Osteocyte (in vitro differentiated cells): ENCODE measurements around the gene MLH3. TPM values are rescaled to one million over a fixed set of nuclear protein-coding genes. Genes with fewer than 3 reads are reported as not detected.
"Not testable (repeated sequence)": the region's sequence is repeated elsewhere in the genome, so short reads cannot be mapped to it uniquely, and the experiment has no call there.

Experiments
- DNase-seq: peaks from one replicate; pipeline ENCODE4 v3.0.0; 2021; ENCODE audit warnings: mixed read lengths; ENCODE audit not compliant: unreplicated experiment; ENCODE audit errors: extremely low spot score
- H3K27ac Mint-ChIP-seq: one replicate; pipeline ENCODE4 v1.8.0; 2021; ENCODE audit warnings: mild to moderate bottlenecking, mixed read lengths; ENCODE audit not compliant: unreplicated experiment
- H3K27me3 Mint-ChIP-seq: one replicate; pipeline ENCODE4 v1.8.0; 2021; ENCODE audit warnings: mixed read lengths; ENCODE audit not compliant: unreplicated experiment
- H3K36me3 Mint-ChIP-seq: one replicate; pipeline ENCODE4 v1.8.0; 2021; ENCODE audit warnings: mixed read lengths; ENCODE audit not compliant: unreplicated experiment
- H3K4me1 Mint-ChIP-seq: one replicate; pipeline ENCODE4 v1.8.0; 2021; ENCODE audit warnings: mixed read lengths; ENCODE audit not compliant: unreplicated experiment
- H3K4me3 Mint-ChIP-seq: one replicate; pipeline ENCODE4 v1.8.0; 2021; ENCODE audit warnings: mild to moderate bottlenecking, moderate library complexity, mixed read lengths; ENCODE audit not compliant: unreplicated experiment
- H3K9me3 Mint-ChIP-seq: one replicate; pipeline ENCODE4 v1.8.0; 2021; ENCODE audit warnings: mixed read lengths; ENCODE audit not compliant: unreplicated experiment
- total RNA-seq: library from RNA; stranded (reverse); gene quantifications from 2 replicates; pipeline ENCODE4 v1.2.1, GENCODE V29; 2021
- TF ChIP-seq, protein P1 (sequence below): fragments of 200-600 bp; sonication (generic); IDR thresholded peaks from 2 replicates; pipeline ENCODE4 v1.5.0; 2021; ENCODE audit warnings: antibody characterized with exemption, mild to moderate bottlenecking, moderate library complexity

The MLH3 gene
- total RNA-seq, 1 donor from 2014 or later = 21.8 TPM

DNA sequence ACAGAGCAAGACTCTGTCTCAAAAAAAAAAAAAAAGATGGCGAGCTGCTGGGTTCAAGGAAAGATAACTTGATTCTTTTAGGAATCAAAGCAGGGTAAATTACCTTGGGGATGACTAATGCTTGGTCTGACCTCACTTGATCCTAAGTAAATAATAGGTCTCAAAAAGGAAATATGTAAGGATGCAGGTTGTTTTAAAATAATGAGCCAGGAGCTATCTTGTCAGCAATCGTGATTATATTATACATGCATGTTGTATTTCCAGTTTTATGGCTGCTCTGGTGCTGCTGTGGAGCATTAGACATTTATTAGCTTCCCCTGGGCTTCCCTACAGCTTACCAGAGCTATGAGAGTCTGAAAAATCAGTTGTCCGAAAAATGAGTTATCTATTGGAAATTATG, 45.9 kb downstream of the MLH3 start:
- Mint-ChIP-seq H3K4me1 (peaks cover 29% of the 10 kb centered on the region), H3K9me3 (no peaks in the 10 kb centered on the region), H3K27me3 (peaks cover 2% of the 10 kb centered on the region), H3K36me3 (peaks cover 54% of the 10 kb centered on the region), H3K27ac (no peak overlapping the region), H3K4me3 (no peak overlapping the region)
- DNase-seq = no peak
- TF ChIP-seq, protein P1, sequence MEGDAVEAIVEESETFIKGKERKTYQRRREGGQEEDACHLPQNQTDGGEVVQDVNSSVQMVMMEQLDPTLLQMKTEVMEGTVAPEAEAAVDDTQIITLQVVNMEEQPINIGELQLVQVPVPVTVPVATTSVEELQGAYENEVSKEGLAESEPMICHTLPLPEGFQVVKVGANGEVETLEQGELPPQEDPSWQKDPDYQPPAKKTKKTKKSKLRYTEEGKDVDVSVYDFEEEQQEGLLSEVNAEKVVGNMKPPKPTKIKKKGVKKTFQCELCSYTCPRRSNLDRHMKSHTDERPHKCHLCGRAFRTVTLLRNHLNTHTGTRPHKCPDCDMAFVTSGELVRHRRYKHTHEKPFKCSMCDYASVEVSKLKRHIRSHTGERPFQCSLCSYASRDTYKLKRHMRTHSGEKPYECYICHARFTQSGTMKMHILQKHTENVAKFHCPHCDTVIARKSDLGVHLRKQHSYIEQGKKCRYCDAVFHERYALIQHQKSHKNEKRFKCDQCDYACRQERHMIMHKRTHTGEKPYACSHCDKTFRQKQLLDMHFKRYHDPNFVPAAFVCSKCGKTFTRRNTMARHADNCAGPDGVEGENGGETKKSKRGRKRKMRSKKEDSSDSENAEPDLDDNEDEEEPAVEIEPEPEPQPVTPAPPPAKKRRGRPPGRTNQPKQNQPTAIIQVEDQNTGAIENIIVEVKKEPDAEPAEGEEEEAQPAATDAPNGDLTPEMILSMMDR = no peak

DNA sequence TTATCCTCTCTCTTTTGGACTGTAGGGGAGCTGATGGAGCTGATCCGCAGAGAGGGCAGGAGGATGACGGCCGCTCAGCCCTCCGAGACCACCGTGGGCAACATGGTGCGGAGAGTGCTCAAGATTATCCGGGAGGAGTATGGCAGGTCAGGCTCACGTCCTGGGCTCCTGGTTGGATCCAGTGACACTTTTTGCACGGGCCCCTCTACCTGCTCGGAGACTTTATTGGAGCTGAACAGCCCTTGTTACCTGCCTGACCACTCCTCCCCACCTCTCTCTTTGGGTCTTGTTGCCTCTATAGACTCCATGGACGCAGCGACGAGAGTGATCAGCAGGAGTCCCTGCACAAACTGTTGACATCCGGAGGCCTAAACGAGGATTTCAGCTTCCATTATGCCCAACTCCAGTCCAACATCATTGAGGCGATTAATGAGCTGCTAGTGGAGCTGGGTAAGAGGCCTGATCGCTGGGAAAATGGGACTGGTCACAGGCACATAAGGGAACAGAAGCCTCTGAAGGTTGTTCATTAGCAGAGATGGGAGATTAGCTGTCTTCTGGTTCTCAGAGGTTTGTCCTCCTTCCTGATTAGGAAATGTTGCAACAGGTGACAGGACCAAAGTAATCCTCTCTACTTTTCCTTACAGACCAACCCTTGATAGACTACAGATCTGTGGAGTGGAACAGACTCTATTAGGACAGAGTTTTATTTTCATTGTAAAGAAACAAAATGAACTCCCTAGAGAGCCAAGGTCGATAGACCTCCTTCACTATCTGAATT, 47.8 kb downstream of the MLH3 start:
- TF ChIP-seq, protein P1 = no peak
- H3K27ac Mint-ChIP-seq = peak overlapping the region; percentile 85
- H3K36me3 Mint-ChIP-seq = peaks cover 41% of the 10 kb centered on the region
- DNase-seq = no peak
- H3K27me3 Mint-ChIP-seq = peaks cover 14% of the 10 kb centered on the region
- H3K9me3 Mint-ChIP-seq = no peaks in the 10 kb centered on the region
- H3K4me3 Mint-ChIP-seq = peak overlapping the region; percentile 100
- H3K4me1 Mint-ChIP-seq = peaks cover 29% of the 10 kb centered on the region

DNA sequence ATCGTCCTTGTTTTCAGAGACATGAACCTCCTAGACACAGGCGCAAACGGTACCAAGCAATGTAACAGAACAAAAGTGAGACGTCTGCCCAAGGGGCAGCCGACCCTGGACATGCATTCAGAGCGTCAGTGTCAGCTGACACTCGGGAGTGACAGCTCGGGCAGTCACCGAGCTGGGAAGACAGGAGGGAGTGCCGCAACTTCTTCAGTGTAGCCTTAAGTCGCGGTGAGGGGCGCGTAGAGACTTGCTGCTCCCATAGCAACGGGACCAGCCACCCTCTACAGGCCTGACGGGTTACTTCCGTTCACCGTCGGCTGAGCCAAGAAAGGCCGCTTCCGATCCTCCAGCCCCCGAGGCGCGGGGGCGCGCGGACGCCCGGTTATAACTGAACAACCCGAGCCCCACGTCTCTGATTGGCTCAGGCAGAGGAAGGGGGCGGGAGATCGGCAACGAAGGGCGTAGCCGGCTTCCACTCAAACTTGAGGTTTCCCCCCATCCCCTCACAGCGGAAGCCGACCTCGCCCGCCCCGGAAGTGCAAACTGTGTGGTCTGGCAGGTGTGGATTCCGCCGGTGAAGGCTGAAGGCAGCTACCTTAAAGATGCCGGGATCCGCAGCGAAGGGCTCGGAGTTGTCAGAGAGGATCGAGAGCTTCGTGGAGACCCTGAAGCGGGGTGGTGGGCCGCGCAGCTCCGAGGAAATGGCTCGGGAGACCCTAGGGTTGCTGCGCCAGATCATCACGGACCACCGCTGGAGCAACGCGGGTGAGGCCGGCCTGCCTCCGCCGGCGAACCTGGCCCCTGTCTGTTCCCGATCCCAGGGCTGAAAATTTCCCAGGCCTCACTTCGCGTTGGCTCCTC, 48.6 kb downstream of the MLH3 start, which contains the start of gene EIF2B2:
Gene EIF2B2, plus strand, starts transcription at position 530 of the 858 bp plus-strand sequence. Its CDS starts 70 bp downstream, at position 600.
- peaks cover 14% of the 10 kb centered on the region for H3K27me3 Mint-ChIP-seq
- H3K36me3 Mint-ChIP-seq = peaks cover 32% of the 10 kb centered on the region
- peak within 1 kb of the TSS; percentile 85 for H3K27ac Mint-ChIP-seq
- TF ChIP-seq, protein P1 = peak; percentile 8
- no peaks in the 10 kb centered on the region for H3K9me3 Mint-ChIP-seq
- peak; percentile 98 for DNase-seq
- H3K4me1 Mint-ChIP-seq = peaks cover 29% of the 10 kb centered on the region
- H3K4me3 Mint-ChIP-seq = peak within 1 kb of the TSS; percentile 100

DNA sequence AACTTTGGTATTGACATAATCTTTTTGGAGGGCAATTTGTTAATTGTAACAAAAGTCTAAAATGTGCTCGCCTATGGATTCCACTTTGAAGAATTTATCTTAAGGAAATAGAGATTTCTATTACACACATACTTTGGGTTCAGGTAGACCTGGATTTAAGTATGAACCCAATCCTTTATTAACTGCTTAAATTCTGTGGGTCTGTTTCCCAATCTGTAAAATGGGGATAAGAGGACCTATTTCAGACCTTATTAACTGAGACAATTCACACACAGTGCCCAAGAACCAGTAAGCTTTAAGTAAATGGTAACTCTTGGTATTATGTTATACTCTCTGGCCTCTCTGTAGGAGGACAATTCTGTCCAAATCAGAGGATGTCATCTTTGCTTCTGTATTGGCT, 49.4 kb downstream of the MLH3 start:
- Mint-ChIP-seq H3K9me3 (no peaks in the 10 kb centered on the region), H3K27me3 (peaks cover 14% of the 10 kb centered on the region), H3K4me1 (peaks cover 29% of the 10 kb centered on the region), H3K36me3 (peaks cover 27% of the 10 kb centered on the region), H3K4me3 (peak overlapping the region; percentile 100), H3K27ac (peak overlapping the region; percentile 85)
- TF ChIP-seq, protein P1 = no peak
- DNase-seq = no peak

DNA sequence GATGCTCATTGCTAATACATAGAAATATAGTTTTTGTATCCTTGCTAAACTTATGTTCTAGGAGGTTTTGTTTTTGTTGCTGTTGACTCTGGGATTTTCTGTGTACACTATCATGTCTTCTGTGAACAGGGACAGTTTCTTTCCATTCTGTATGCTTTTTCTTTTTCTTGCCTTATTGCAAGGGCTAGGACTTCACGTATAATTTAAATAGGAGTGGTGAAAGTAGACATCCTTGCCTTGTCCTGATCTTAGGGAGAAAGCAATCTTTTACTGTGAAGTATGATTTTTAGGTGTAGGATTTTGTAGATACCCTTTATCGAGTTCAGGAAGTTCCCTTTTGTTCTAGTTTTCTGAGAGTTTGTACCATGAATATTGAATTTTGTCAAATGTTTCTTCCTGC, 50.0 kb downstream of the MLH3 start:
- H3K27me3 Mint-ChIP-seq = peaks cover 14% of the 10 kb centered on the region
- no peak overlapping the region for H3K27ac Mint-ChIP-seq
- no peak overlapping the region for H3K4me3 Mint-ChIP-seq
- H3K9me3 Mint-ChIP-seq = no peaks in the 10 kb centered on the region
- no peak for DNase-seq
- peaks cover 29% of the 10 kb centered on the region for H3K4me1 Mint-ChIP-seq
- TF ChIP-seq, protein P1 = no peak
- peaks cover 20% of the 10 kb centered on the region for H3K36me3 Mint-ChIP-seq

DNA sequence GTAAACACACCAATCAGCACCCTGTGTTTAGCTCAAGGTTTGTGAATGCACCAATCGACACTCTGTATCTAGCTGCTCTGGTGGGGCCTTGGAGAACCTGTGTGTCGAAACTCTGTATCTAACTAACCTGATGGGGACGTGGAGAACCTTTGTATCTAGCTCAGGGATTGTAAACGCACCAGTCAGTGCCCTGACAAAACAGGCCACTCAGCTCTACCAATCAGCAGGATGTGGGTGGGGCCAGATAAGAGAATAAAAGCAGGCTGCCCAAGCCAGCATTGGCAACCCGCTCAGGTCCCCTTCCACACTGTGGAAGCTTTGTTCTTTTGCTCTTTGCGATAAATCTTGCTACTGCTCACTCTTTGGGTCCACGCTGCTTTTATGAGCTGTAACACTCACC, 55.5 kb downstream of the MLH3 start:
- not testable (repeated sequence) for H3K36me3 Mint-ChIP-seq, H3K27ac Mint-ChIP-seq, H3K9me3 Mint-ChIP-seq, H3K4me3 Mint-ChIP-seq
- H3K27me3 Mint-ChIP-seq = peaks cover 12% of the 10 kb centered on the region
- DNase-seq = peak; percentile 2
- H3K4me1 Mint-ChIP-seq = peaks cover 12% of the 10 kb centered on the region

DNA sequence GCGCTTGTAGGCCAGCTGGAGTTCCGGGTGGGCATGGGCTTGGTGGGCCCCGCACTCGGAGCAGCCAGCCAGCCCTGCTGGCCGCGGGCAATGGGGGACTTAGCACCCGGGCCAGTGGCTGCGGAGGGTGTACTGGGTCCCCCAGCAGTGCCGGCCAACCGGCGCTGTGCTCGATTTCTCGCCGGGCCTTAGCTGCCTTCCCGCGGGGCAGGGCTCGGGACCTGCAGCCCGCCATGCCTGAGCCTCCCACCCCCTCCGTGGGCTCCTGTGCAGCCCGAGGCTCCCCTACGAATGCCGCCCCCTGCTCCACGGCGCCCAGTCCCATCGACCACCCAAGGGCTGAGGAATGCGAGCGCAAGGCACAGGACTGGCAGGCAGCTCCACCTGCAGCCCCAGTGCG, 57.1 kb downstream of the MLH3 start:
- H3K4me1 Mint-ChIP-seq = peaks cover 12% of the 10 kb centered on the region
- not testable (repeated sequence) for H3K4me3 Mint-ChIP-seq, H3K9me3 Mint-ChIP-seq, H3K27ac Mint-ChIP-seq, H3K36me3 Mint-ChIP-seq, H3K27me3 Mint-ChIP-seq
- DNase-seq = peak; percentile 69
